DMS79 (cell line): ENCODE data around the gene ADGRA1.
"Not testable (repeated sequence)": the region's sequence is repeated elsewhere in the genome, so short reads cannot be mapped to it uniquely, and the experiment has no call there.

ENCODE experiments used
- DNase-seq: peaks from one replicate; lab custom pipeline; 2025; lab: John Stamatoyannopoulos, UW

The ADGRA1 gene

GRCh38 chr10:133128126-133129070 is 40.7 kb downstream of the ADGRA1 start:
- no peak for DNase-seq

- no peak for DNase-seq
Observed at GRCh38 chr10:133129071-133129858, 41.5 kb downstream of the ADGRA1 start.

- no peak for DNase-seq
Observed at GRCh38 chr10:133129859-133130495, 42.3 kb downstream of the ADGRA1 start.

GRCh38 chr10:133130602-133131001 is 42.9 kb downstream of the ADGRA1 start:
- no peak for DNase-seq

GRCh38 chr10:133131053-133131452 is 43.3 kb downstream of the ADGRA1 start:
- DNase-seq: no peak

- DNase-seq: peak; percentile 6
Observed at GRCh38 chr10:133131734-133132472, 44.2 kb downstream of the ADGRA1 start.

GRCh38 chr10:133132473-133133291 is 45.0 kb downstream of the ADGRA1 start:
- DNase-seq: no peak

- no peak for DNase-seq
Observed at GRCh38 chr10:133133471-133134231, 45.9 kb downstream of the ADGRA1 start.

GRCh38 chr10:133134411-133135115 is 46.8 kb downstream of the ADGRA1 start:
- DNase-seq: no peak

- DNase-seq: no peak
Observed at GRCh38 chr10:133135116-133135465, 47.4 kb downstream of the ADGRA1 start.

- DNase-seq: not testable (repeated sequence)
Observed at GRCh38 chr10:133137486-133138145, 49.9 kb downstream of the ADGRA1 start.

- DNase-seq: no peak
Observed at GRCh38 chr10:133139551-133140065, 51.9 kb downstream of the ADGRA1 start.

GRCh38 chr10:133140417-133141143 is 52.9 kb downstream of the ADGRA1 start:
- DNase-seq: no peak

- DNase-seq: no peak
Observed at GRCh38 chr10:133141144-133141957, 53.6 kb downstream of the ADGRA1 start.

- DNase-seq: no peak
Observed at GRCh38 chr10:133141958-133142340, 54.2 kb downstream of the ADGRA1 start.

- no peak for DNase-seq
Observed at GRCh38 chr10:133142523-133143199, 54.9 kb downstream of the ADGRA1 start.

GRCh38 chr10:133143200-133143533 is 55.4 kb downstream of the ADGRA1 start:
- DNase-seq: no peak
